Gastrocnemius medialis (tissue), 4 donors: ENCODE results near the gene ASTN1. TPM values are rescaled to one million over a fixed set of nuclear protein-coding genes. Genes with fewer than 3 reads are reported as not detected.

Experiments used
- ATAC-seq, 2 donors: fragments of 150-250 bp; one replicate each; pipeline ENCODE4 v1.9.1; 2016
- DNase-seq, 2 donors: peaks; one replicate each; pipeline ENCODE4 v3.0.0-alpha.2; 2019
- H3K27ac ChIP-seq, 4 donors: fragments of 200-600 bp; sonication (generic); 1 replicate in 1 of 4; 2 replicates in 3 of 4; pipeline ENCODE4 v1.5.1; 2016 to 2018; ENCODE audit warnings: mild to moderate bottlenecking in 2 of 4, moderate library complexity in 1 of 4
- H3K27me3 ChIP-seq, 3 donors: fragments of 200-600 bp; sonication (generic) in 2 of 3; 1 replicate in 1 of 3; 2 replicates in 2 of 3; pipeline versions ENCODE4 v1.5.1 to v1.6.0; 2016 to 2019; ENCODE audit warnings: mild to moderate bottlenecking in 1 of 3, moderate library complexity in 1 of 3
- H3K36me3 ChIP-seq, 2 donors: fragments of 200-600 bp; sonication (generic) in 1 of 2; one replicate each; pipeline ENCODE4 v1.5.1; 2017 to 2018
- H3K4me1 ChIP-seq, 2 donors: fragments of 200-600 bp; sonication (generic) in 1 of 2; one replicate each; pipeline ENCODE4 v1.5.1; 2016 to 2017; ENCODE audit warnings: mild to moderate bottlenecking in 2 of 2
- H3K4me3 ChIP-seq, 4 donors: fragments of 200-600 bp; sonication (generic) in 3 of 4; 1 replicate in 1 of 4; 2 replicates in 3 of 4; pipeline ENCODE4 v1.5.1; 2016 to 2019; ENCODE audit warnings: mild to moderate bottlenecking in 2 of 4
- H3K9me3 ChIP-seq, 3 donors: fragments of 200-600 bp; sonication (generic) in 2 of 3; 1 replicate in 1 of 3; 2 replicates in 2 of 3; pipeline ENCODE4 v1.5.1; 2016 to 2019
- POLR2A ChIP-seq, 2 donors: fragments of 450-650 bp; IDR thresholded peaks; one replicate each; pipeline ENCODE4 v1.6.1; 2017; ENCODE audit warnings: antibody characterized with exemption in 2 of 2, mild to moderate bottlenecking in 2 of 2, moderate library complexity in 2 of 2
- in situ Hi-C, 4 donors: fragments of 200-750 bp; cut with MboI; loops; one replicate each; pipeline versions ENCODE4 v1.15.0 to v1.8.0; 2017; ENCODE audit warnings: low sequenced_read_pairs in 4 of 4
- intact Hi-C: fragments of 100-400 bp; cut with DNase I; formaldehyde crosslinking; loops from one replicate; pipeline ENCODE4 v1.15.1; 2023; ENCODE audit warnings: low total_unique reads
- total RNA-seq, 4 donors: library from RNA; depleted of rRNA; stranded (reverse); fragments of >200 nt; gene quantifications; one replicate each; pipeline versions ENCODE4 v1.1.0 to v1.2.3, GENCODE V29; 2016
- TF ChIP-seq, protein P1 (sequence below), 5 experiments: fragments of 450-650 bp in 3 of 5; fragments of 200-600 bp in 2 of 5; sonication (generic) in 2 of 5; IDR thresholded peaks in 4 of 5; conservative IDR thresholded peaks in 1 of 5; 1 replicate in 4 of 5; 2 replicates in 1 of 5; pipeline ENCODE4 v1.5.1; 2016 to 2019; ENCODE audit warnings: antibody characterized with exemption in 5 of 5, mild to moderate bottlenecking in 3 of 5, moderate library complexity in 3 of 5

ASTN1 gene
- total RNA-seq, 4 donors from 2014 or later = 0.09 to 0.10 TPM; not detected in 2

DNA sequence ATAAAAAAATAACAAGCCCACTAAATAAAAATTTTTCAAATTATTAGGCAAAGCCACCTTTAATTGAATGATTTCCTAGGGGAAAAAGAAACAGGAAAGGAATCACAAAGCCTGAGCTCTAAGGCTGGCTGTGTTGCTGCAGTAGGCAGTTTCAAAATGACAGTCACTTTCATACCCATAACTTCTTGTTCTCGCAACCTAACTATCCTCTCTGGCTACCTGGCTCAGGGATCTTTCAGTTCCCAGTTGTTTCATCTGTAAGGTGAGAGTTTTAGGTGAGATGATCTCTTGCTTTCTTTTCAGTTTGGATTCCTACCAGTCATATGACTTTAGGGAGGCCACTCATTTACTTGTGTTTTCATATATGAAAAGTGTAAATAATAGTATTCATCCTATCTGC is 226.1 kb downstream of the ASTN1 start:
- Histone ChIP-seq H3K27me3 (no peaks in the 10 kb centered on the region), H3K9me3 (no peaks in the 10 kb centered on the region), H3K4me1 (no peaks in the 10 kb centered on the region), H3K27ac (no peak overlapping the region), H3K36me3 (no peaks in the 10 kb centered on the region), H3K4me3 (no peak overlapping the region)
- intact Hi-C loops (no loop called here), in situ Hi-C loops (no loop called here)
- DNase-seq = no peak
- no peak for ATAC-seq
- TF ChIP-seq, protein P1, sequence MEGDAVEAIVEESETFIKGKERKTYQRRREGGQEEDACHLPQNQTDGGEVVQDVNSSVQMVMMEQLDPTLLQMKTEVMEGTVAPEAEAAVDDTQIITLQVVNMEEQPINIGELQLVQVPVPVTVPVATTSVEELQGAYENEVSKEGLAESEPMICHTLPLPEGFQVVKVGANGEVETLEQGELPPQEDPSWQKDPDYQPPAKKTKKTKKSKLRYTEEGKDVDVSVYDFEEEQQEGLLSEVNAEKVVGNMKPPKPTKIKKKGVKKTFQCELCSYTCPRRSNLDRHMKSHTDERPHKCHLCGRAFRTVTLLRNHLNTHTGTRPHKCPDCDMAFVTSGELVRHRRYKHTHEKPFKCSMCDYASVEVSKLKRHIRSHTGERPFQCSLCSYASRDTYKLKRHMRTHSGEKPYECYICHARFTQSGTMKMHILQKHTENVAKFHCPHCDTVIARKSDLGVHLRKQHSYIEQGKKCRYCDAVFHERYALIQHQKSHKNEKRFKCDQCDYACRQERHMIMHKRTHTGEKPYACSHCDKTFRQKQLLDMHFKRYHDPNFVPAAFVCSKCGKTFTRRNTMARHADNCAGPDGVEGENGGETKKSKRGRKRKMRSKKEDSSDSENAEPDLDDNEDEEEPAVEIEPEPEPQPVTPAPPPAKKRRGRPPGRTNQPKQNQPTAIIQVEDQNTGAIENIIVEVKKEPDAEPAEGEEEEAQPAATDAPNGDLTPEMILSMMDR (IDR thresholded peaks at IDR 0.05 in 4 of 5, conservative IDR thresholded peaks at IDR 0.05 in 1 of 5) = no peak
- TF ChIP-seq POLR2A (IDR thresholded peaks at IDR 0.05) = no peak

DNA sequence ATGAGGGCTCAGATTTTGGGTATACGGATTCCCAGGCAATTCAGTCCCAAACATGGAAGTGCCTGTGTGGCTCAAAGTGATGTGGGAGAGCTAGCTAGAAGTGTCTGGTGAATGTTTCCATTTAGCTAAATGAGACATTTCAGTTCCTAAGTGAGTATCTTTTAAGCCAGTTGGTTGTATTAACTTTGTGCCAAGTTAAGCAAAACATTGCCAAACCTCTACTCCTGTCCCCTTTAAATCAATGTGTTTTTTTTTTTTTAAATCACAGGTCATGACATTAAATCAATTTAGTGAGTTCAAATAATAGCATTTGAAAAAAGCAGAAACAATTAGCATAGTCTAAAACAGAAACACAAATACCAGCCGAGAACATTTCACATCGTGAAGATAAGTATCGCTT is 230.1 kb downstream of the ASTN1 start:
- H3K27ac ChIP-seq = no peak overlapping the region
- H3K9me3 ChIP-seq = no peaks in the 10 kb centered on the region
- DNase-seq (no peak), ATAC-seq (no peak)
- no peaks in the 10 kb centered on the region for H3K36me3 ChIP-seq
- H3K4me3 ChIP-seq = no peak overlapping the region
- intact Hi-C loops (no loop called here), in situ Hi-C loops (no loop called here)
- peaks cover 5 to 11% of the 10 kb centered on the region in 2 donors for H3K4me1 ChIP-seq
- TF ChIP-seq, protein P1 (IDR thresholded peaks at IDR 0.05 in 4 of 5, conservative IDR thresholded peaks at IDR 0.05 in 1 of 5) = no peak
- TF ChIP-seq POLR2A (IDR thresholded peaks at IDR 0.05) = no peak
- no peaks in the 10 kb centered on the region for H3K27me3 ChIP-seq

DNA sequence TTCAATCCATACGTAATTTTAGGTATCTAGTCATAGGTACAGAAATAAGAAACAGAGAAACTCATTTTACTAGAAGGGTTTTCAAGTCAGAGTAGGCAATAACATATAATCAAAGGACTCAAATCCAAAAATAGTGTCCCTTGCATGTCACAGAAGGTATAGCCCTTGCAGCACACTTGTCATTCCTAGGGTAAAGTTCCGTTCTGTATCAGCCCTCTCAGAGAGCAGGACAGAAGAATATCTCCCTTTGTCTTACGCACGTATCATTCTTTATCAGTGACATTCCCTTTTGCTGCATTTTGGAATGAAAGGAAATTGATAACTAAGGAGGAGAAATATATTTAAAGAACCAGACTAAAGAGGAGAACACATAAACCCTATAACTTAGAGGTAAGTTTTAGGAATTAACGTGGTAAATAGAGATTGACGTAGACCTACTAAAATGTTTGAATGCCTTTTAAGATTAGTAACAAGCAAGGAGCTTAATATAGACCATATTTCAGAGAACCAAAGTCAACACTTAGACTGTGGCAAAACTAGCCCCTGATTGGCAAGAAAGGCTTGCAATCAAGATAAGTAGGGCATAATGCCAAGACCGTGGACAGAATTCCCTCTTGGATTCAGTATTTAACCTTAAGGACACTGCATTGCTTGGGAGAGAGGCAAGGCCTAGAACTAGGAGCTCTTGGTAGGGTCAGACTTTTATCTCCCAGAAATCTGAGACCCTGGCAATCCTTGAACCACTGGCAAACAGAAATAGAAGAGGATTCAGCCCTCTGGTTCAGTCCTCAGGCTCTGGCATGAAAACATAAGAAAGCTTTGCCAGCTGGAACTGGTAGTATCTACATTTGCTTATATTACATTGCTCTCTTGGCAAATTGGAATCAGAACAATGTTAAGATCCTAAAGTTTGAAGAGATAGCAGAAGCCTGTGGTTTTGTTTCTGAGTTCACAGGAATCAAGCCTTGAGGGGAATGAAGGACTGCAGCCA is 232.1 kb downstream of the ASTN1 start:
- no peaks in the 10 kb centered on the region for H3K27me3 ChIP-seq
- no peak overlapping the region for H3K4me3 ChIP-seq
- H3K36me3 ChIP-seq = no peaks in the 10 kb centered on the region
- peaks cover 5 to 11% of the 10 kb centered on the region in 2 donors for H3K4me1 ChIP-seq
- no peak for TF ChIP-seq POLR2A (IDR thresholded peaks at IDR 0.05)
- TF ChIP-seq, protein P1 (IDR thresholded peaks at IDR 0.05 in 4 of 5, conservative IDR thresholded peaks at IDR 0.05 in 1 of 5) = no peak
- no peak for DNase-seq
- intact Hi-C loops (no loop called here), in situ Hi-C loops (no loop called here)
- ATAC-seq = no peak
- no peaks in the 10 kb centered on the region for H3K9me3 ChIP-seq
- no peak overlapping the region for H3K27ac ChIP-seq

DNA sequence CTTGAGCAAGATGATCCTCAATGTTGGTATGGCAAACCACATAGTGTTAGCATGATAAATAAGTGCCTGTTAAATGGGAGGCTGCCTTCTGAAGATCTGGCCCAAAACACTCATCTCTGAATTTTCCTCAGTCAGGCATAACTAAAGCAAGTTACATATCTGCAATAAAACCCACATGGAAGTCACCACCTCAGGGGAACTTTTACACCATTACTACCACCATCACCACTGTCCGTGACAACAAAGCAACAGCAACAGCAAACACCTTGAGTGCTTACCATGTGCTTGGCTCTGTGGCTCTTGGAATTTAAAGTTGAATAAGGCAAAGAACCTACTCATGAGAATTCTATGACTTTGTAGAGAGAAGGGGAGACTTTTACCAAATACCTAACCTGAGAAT is 233.0 kb downstream of the ASTN1 start:
- intact Hi-C loops = no loop called here
- Histone ChIP-seq H3K27me3 (no peaks in the 10 kb centered on the region), H3K27ac (no peak overlapping the region)

More for the DNA sequence above, 233.0 kb downstream of the ASTN1 start:
- Histone ChIP-seq H3K4me3 (no peak overlapping the region), H3K9me3 (no peaks in the 10 kb centered on the region), H3K36me3 (no peaks in the 10 kb centered on the region), H3K4me1 (peaks cover 5 to 11% of the 10 kb centered on the region in 2 donors)
- TF ChIP-seq, protein P1 (IDR thresholded peaks at IDR 0.05 in 4 of 5, conservative IDR thresholded peaks at IDR 0.05 in 1 of 5) = no peak
- no peak for TF ChIP-seq POLR2A (IDR thresholded peaks at IDR 0.05)
- no peak for DNase-seq
- ATAC-seq = no peak
- in situ Hi-C loops = no loop called here
